SU-DHL-6 (cell line): ENCODE data around the gene ACSM6.

Experiments
- CTCF ChIP-seq: fragments of 200-600 bp; sonication (generic); IDR thresholded peaks from one replicate; pipeline ENCODE4 v1.5.1; 2017; ENCODE audit warnings: antibody characterized with exemption, mild to moderate bottlenecking, low read length, moderate library complexity; ENCODE audit not compliant: insufficient read depth, poor library complexity, severe bottlenecking
- EZH2phosphoT487 ChIP-seq: fragments of 200-600 bp; sonication (generic), shearing (Covaris generic); conservative IDR thresholded peaks from 2 replicates; pipeline ENCODE4 v1.6.1; 2018; ENCODE audit warnings: mild to moderate bottlenecking, antibody characterized with exemption, low read length, moderate library complexity, mixed read lengths

DNA sequence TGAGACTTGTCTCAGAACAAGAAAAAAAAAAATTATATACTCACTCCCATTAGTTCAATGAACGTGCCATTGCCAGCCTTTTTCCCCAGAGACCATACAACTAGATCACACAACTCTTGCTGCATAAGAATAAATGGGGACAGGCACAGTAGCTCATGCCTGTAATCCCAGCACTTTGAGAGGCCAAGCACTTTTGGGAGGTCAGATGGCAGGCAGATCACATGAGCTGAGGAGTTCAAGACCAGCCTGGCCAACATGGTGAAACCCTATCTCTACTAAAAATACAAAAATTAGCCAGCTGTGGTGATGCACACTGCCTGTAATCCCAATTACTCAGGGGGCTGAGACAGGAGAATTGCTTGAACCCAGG is 83.1 kb downstream of the ACSM6 start:
- TF ChIP-seq EZH2phosphoT487 (no peak), CTCF (no peak)
